CD4-positive, CD25-positive, alpha-beta regulatory T cell (primary cell): ENCODE measurements around the gene CDH23. TPM values are rescaled to one million over a fixed set of nuclear protein-coding genes. Genes with fewer than 3 reads are reported as not detected.

Experiments
- ATAC-seq, 2 donors: fragments of 150-1000 bp; cut with Tn5 transposase; one replicate each; pipeline ENCODE4 v1.10.0; 2021; ENCODE audit warnings: low read depth in 2 of 2, moderate number of reproducible peaks in 2 of 2, moderate library complexity in 1 of 2
- DNase-seq, 3 donors: peaks; one replicate each; pipeline versions ENCODE4 v3.0.0 to v3.0.0-alpha.2; 2012 to 2022; ENCODE audit warnings: mixed read lengths in 1 of 3
- H3K27ac ChIP-seq: one replicate; pipeline ENCODE4 v1.7.0; 2013; ENCODE audit warnings: mild to moderate bottlenecking, low read length; ENCODE audit not compliant: insufficient read depth, poor library complexity, severe bottlenecking
- H3K27me3 ChIP-seq: one replicate; pipeline ENCODE4 v1.7.0; 2013; ENCODE audit warnings: low read length; ENCODE audit not compliant: control insufficient read depth, insufficient read depth
- H3K36me3 ChIP-seq: one replicate; pipeline ENCODE4 v1.7.0; 2013; ENCODE audit warnings: mild to moderate bottlenecking, low read length, moderate library complexity; ENCODE audit not compliant: control insufficient read depth, insufficient read depth
- H3K4me1 ChIP-seq: 2 replicates; pipeline ENCODE4 v1.7.0; 2013; ENCODE audit warnings: mild to moderate bottlenecking, low read length; ENCODE audit not compliant: insufficient read depth, control insufficient read depth, poor library complexity, severe bottlenecking
- H3K4me3 ChIP-seq: one replicate; pipeline ENCODE4 v1.7.0; 2013; ENCODE audit warnings: low read depth, mild to moderate bottlenecking, low read length, moderate library complexity
- H3K9me3 ChIP-seq, 2 experiments: 1 replicate in 1 of 2; 2 replicates in 1 of 2; pipeline ENCODE4 v1.7.0; 2013; ENCODE audit warnings: low read length in 2 of 2, mild to moderate bottlenecking in 1 of 2, moderate library complexity in 1 of 2; ENCODE audit not compliant: control insufficient read depth in 2 of 2
- H3K27ac Mint-ChIP-seq, 3 donors: one replicate each; pipeline ENCODE4 v1.8.0; 2020 to 2022; ENCODE audit warnings: mild to moderate bottlenecking in 3 of 3, mixed read lengths in 3 of 3, moderate library complexity in 2 of 3
- H3K27me3 Mint-ChIP-seq: one replicate; pipeline ENCODE4 v1.8.0; 2022; ENCODE audit warnings: mild to moderate bottlenecking, mixed read lengths
- H3K36me3 Mint-ChIP-seq: one replicate; pipeline ENCODE4 v1.8.0; 2020; ENCODE audit warnings: mixed read lengths
- H3K4me1 Mint-ChIP-seq, 4 donors: one replicate each; pipeline ENCODE4 v1.8.0; 2020 to 2022; ENCODE audit warnings: mixed read lengths in 4 of 4, mild to moderate bottlenecking in 1 of 4
- H3K4me3 Mint-ChIP-seq, 4 donors: one replicate each; pipeline ENCODE4 v1.8.0; 2020 to 2022; ENCODE audit warnings: mild to moderate bottlenecking in 4 of 4, mixed read lengths in 4 of 4, moderate library complexity in 3 of 4
- H3K9me3 Mint-ChIP-seq, 7 donors: one replicate each; pipeline ENCODE4 v1.8.0; 2020 to 2022; ENCODE audit warnings: mixed read lengths in 7 of 7, mild to moderate bottlenecking in 3 of 7, moderate library complexity in 2 of 7
- polyA plus RNA-seq, 4 donors: library from polyadenylated mRNA; unstranded; fragments of 300-500 nt; fragmentation: Illumina TruSeq; gene quantifications; one replicate each; pipeline ENCODE4 v1.2.3, GENCODE V29; 2021
- total RNA-seq: library from RNA; stranded (reverse); gene quantifications from one replicate; pipeline ENCODE4 v1.2.3, GENCODE V29; 2022

Gene CDH23
- total and polyA plus RNA-seq, 5 donors from 2014 or later: 0.17 to 5.6 (median 1.1) TPM

GRCh38 chr10:71536332-71536731 lies 139.6 kb downstream of the CDH23 start:
- H3K4me1 ChIP-seq: no peaks in the 10 kb centered on the region
- peaks cover 0 to 6% (median under 1%) of the 10 kb centered on the region in 4 donors for H3K4me1 Mint-ChIP-seq
- H3K9me3 ChIP-seq: no peaks in the 10 kb centered on the region
- no peaks in the 10 kb centered on the region for H3K27me3 Mint-ChIP-seq
- no peaks in the 10 kb centered on the region for H3K36me3 ChIP-seq
- no peak for ATAC-seq
- peaks cover 0 to 3% (median 0%) of the 10 kb centered on the region in 7 donors for H3K9me3 Mint-ChIP-seq
- no peaks in the 10 kb centered on the region for H3K27me3 ChIP-seq
- no peak for DNase-seq
- H3K4me3 ChIP-seq: no peak overlapping the region
- H3K27ac ChIP-seq: no peak overlapping the region
- no peak overlapping the region for H3K27ac Mint-ChIP-seq
- H3K4me3 Mint-ChIP-seq: no peak overlapping the region
- H3K36me3 Mint-ChIP-seq: no peaks in the 10 kb centered on the region

DNA sequence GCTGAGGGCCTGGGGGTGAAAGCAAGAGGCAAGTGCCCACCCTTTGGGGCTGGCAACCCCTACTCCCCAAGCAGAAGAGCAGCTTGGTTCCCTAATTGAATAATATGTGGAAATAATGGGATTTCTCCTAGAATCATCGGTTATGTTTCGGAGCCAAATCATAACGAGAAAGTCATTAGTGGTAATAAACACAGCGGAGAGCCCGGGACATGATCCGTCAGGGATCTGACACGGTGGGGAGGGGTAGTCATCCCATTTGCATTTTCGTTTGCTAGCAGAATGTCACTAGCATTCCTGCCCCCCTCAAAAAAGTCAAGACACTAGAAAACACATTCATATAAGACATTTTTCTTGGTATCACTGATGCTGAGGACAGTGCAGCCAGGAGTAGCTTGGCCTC lies 140.4 kb downstream of the CDH23 start:
- Histone ChIP-seq H3K27ac (no peak overlapping the region), H3K36me3 (no peaks in the 10 kb centered on the region), H3K4me3 (no peak overlapping the region), H3K4me1 (no peaks in the 10 kb centered on the region), H3K27me3 (no peaks in the 10 kb centered on the region), H3K9me3 (no peaks in the 10 kb centered on the region)
- Mint-ChIP-seq H3K4me1 (no peaks in the 10 kb centered on the region), H3K9me3 (peaks cover 0 to 3% (median 0%) of the 10 kb centered on the region in 7 donors), H3K27me3 (no peaks in the 10 kb centered on the region), H3K4me3 (no peak overlapping the region), H3K27ac (no peak overlapping the region), H3K36me3 (no peaks in the 10 kb centered on the region)
- DNase-seq (no peak), ATAC-seq (no peak)

DNA sequence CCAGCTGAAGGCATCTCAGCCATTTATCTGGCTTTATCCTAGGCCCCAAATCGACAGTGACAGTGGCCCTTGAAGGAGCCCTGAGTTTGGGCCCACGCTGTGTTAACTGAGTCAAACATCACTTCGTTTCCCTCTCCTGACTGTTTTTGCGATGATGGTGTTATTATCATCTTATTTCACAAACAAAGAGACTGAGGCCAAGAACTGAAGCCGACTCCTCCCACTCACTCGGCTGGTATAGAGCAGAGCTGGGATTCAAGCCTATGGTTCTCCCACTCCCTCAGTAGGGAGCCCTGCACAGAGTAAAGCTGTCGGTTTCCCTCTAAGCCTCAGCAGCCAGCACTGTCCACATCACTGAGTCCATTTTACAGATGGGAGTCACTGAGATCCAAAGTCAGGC lies 141.0 kb downstream of the CDH23 start:
- H3K4me1 ChIP-seq: no peaks in the 10 kb centered on the region
- no peak for DNase-seq
- Mint-ChIP-seq H3K4me3 (no peak overlapping the region), H3K36me3 (no peaks in the 10 kb centered on the region), H3K27ac (no peak overlapping the region), H3K27me3 (no peaks in the 10 kb centered on the region), H3K9me3 (peaks cover 0 to 3% (median 0%) of the 10 kb centered on the region in 7 donors), H3K4me1 (no peaks in the 10 kb centered on the region)
- H3K4me3 ChIP-seq: no peak overlapping the region
- H3K36me3 ChIP-seq: no peaks in the 10 kb centered on the region
- no peak for ATAC-seq
- no peaks in the 10 kb centered on the region for H3K27me3 ChIP-seq
- H3K27ac ChIP-seq: no peak overlapping the region
- no peaks in the 10 kb centered on the region for H3K9me3 ChIP-seq

- H3K9me3 ChIP-seq: no peaks in the 10 kb centered on the region
These were observed 142.0 kb downstream of the CDH23 start for GRCh38 chr10:71538608-71539260.

GRCh38 chr10:71539442-71540118 lies 142.9 kb downstream of the CDH23 start:
- no peak for DNase-seq
- no peaks in the 10 kb centered on the region for H3K36me3 ChIP-seq
- H3K27ac ChIP-seq: no peak overlapping the region
- Mint-ChIP-seq H3K4me1 (no peaks in the 10 kb centered on the region), H3K27me3 (no peaks in the 10 kb centered on the region), H3K9me3 (peaks cover 0 to 3% (median 0%) of the 10 kb centered on the region in 7 donors), H3K27ac (no peak overlapping the region), H3K4me3 (no peak overlapping the region), H3K36me3 (no peaks in the 10 kb centered on the region)
- H3K9me3 ChIP-seq: no peaks in the 10 kb centered on the region
- no peak overlapping the region for H3K4me3 ChIP-seq
- H3K4me1 ChIP-seq: no peaks in the 10 kb centered on the region
- no peak for ATAC-seq
- no peaks in the 10 kb centered on the region for H3K27me3 ChIP-seq

More at GRCh38 chr10:71538608-71539260, 142.0 kb downstream of the CDH23 start:
- no peaks in the 10 kb centered on the region for H3K4me1 ChIP-seq
- H3K27ac ChIP-seq: no peak overlapping the region
- H3K36me3 ChIP-seq: no peaks in the 10 kb centered on the region
- ATAC-seq: no peak
- DNase-seq: no peak
- Mint-ChIP-seq H3K9me3 (peaks cover 0 to 3% (median 0%) of the 10 kb centered on the region in 7 donors), H3K27ac (no peak overlapping the region), H3K4me3 (no peak overlapping the region), H3K27me3 (no peaks in the 10 kb centered on the region), H3K36me3 (no peaks in the 10 kb centered on the region), H3K4me1 (no peaks in the 10 kb centered on the region)
- H3K4me3 ChIP-seq: no peak overlapping the region
- H3K27me3 ChIP-seq: no peaks in the 10 kb centered on the region

DNA sequence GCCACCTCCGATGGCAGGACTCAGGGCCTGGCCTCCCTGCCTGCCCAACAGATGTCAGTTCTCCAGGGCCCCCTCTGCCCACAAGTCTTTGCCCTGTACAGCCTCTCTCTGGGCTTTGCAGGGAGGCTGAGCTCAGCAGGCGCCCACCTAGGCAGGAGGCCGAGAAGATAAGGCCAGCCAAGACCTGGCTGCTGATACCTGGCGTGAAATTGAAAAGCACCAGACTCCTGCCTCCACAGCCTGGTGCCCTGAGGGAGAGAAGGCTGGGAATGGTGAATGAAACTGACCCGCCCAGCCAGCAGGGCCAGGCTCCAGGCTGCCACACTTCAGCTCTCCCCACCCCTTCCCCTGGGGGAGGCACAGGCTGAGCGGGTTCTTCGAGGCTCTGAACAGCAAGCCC lies 145.8 kb downstream of the CDH23 start:
- Histone ChIP-seq H3K36me3 (no peaks in the 10 kb centered on the region), H3K4me1 (no peaks in the 10 kb centered on the region), H3K9me3 (no peaks in the 10 kb centered on the region), H3K27me3 (no peaks in the 10 kb centered on the region), H3K27ac (no peak overlapping the region), H3K4me3 (no peak overlapping the region)
- Mint-ChIP-seq H3K27ac (no peak overlapping the region), H3K4me3 (no peak overlapping the region), H3K9me3 (no peaks in the 10 kb centered on the region), H3K36me3 (no peaks in the 10 kb centered on the region), H3K27me3 (no peaks in the 10 kb centered on the region), H3K4me1 (no peaks in the 10 kb centered on the region)
- no peak for ATAC-seq
- DNase-seq: no peak

DNA sequence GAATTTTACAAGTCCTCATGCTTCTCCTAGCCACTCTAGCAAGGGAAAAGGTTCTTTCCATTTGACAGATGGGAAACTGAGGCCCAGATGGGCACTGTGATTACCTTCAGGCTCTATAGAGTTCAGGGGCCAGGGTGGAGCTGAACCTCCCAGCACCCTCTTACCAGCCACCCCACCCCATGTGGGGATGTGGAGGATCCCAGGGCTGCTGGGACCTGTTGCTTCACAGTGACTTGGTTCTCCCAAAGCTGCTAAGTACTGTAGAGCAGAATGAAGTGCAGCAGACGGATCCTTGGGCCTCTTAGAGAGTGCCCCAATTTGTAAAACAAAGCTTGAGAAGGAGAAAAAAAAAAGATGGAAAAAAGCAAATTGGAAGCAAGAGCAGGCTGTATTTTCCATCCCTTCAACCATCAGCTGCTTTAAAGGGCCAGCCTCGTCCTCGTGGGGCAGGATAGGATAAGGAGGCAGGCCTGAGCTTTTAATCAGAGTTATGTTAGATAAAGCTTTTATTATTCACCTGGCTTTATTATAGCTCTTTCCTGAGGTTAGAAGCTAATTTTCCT lies 147.0 kb downstream of the CDH23 start:
- Histone ChIP-seq H3K4me3 (no peak overlapping the region), H3K9me3 (no peaks in the 10 kb centered on the region), H3K27me3 (no peaks in the 10 kb centered on the region), H3K27ac (no peak overlapping the region), H3K36me3 (no peaks in the 10 kb centered on the region), H3K4me1 (no peaks in the 10 kb centered on the region)
- DNase-seq (no peak), ATAC-seq (no peak)
- Mint-ChIP-seq H3K27ac (peak overlapping the region in 1 of 3 donors; percentile 72), H3K36me3 (no peaks in the 10 kb centered on the region), H3K27me3 (no peaks in the 10 kb centered on the region), H3K4me3 (no peak overlapping the region), H3K4me1 (no peaks in the 10 kb centered on the region), H3K9me3 (no peaks in the 10 kb centered on the region)
